ENCODE results near the gene C2orf42. TPM values are rescaled to one million over a fixed set of nuclear protein-coding genes. Genes with fewer than 3 reads are reported as not detected.
A peak's percentile ranks its signal among the peaks of the same experiment; 100 is the strongest.
"Not testable (repeated sequence)": the region's sequence is repeated elsewhere in the genome, so short reads cannot be mapped to it uniquely, and the experiment has no call there.

Gene C2orf42
- total and polyA plus RNA-seq, 4 donors, result 12.5 to 24.8 (median 18.6) TPM

DNA sequence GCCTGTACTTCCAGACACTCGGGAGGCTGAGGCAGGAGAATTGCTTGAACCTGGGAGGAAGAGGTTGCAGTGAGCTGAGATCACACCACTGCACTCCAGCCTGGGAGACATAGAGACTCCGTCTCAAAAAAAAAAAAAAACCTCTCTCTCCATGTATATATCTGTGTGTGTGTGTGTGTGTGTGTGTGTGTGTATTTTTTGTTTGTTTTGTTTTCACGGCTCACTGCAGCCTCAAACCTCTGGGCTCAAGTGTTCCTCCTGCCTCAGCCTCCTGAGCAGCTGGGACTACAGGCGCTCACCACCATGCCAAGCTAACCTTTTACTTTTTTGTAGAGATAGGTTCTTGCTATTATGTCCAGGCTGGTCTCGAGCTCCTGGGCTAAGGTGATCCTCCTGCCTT, 80.4 kb downstream of the C2orf42 start:
- not testable (repeated sequence) for H3K36me3 ChIP-seq (ENCODE audit: control insufficient read depth, insufficient read depth, low read length); DNase-seq (ENCODE audit: low read depth in 4 of 6, low spot score in 6 of 6); H3K27me3 ChIP-seq (ENCODE audit: control insufficient read depth, insufficient read depth, low read length); H3K4me3 ChIP-seq (ENCODE audit: low read depth, low read length); H3K27ac ChIP-seq (ENCODE audit: low read depth, low read length); H3K9me3 ChIP-seq (ENCODE audit: control insufficient read depth, insufficient read depth, low read length)
- WGBS (ENCODE audit: insufficient coverage), result no CpG with 5 or more reads among the region's 5 CpGs
- H3K4me1 ChIP-seq (ENCODE audit: control insufficient read depth, insufficient read depth, low read length), result peaks cover 21% of the 10 kb centered on the region

DNA sequence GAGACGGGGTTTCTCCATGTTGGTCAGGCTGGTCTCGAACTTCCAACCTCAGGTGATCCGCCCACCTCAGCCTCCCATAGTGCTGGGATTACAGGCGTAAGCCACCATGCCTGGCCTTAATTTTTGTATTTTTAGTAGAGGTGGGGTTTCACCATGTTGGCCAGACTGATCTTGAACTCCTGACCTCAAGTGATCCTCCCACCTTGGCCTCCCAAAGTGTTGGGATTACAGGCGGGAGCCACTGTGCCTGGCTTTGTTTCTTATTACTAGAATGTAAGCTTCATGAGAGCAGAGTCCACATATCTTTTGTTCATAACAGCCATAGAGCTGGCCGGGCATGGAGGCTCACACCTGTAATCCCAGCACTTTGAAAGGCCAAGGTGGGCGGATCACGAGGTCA, 84.7 kb downstream of the C2orf42 start:
- not testable (repeated sequence) for H3K27me3 ChIP-seq (ENCODE audit: control insufficient read depth, insufficient read depth, low read length); H3K9me3 ChIP-seq (ENCODE audit: control insufficient read depth, insufficient read depth, low read length); H3K4me3 ChIP-seq (ENCODE audit: low read depth, low read length); H3K27ac ChIP-seq (ENCODE audit: low read depth, low read length); H3K36me3 ChIP-seq (ENCODE audit: control insufficient read depth, insufficient read depth, low read length); DNase-seq (ENCODE audit: low read depth in 4 of 6, low spot score in 6 of 6)
- 97% methylated on average over 6 of the region's 8 CpGs for WGBS (ENCODE audit: insufficient coverage)
- peaks cover 17% of the 10 kb centered on the region for H3K4me1 ChIP-seq (ENCODE audit: control insufficient read depth, insufficient read depth, low read length)

- Histone ChIP-seq H3K9me3 (ENCODE audit: control insufficient read depth, insufficient read depth, low read length) (no peaks in the 10 kb centered on the region), H3K27me3 (ENCODE audit: control insufficient read depth, insufficient read depth, low read length) (no peaks in the 10 kb centered on the region), H3K4me3 (ENCODE audit: low read depth, low read length) (no peak overlapping the region), H3K36me3 (ENCODE audit: control insufficient read depth, insufficient read depth, low read length) (peaks cover 4% of the 10 kb centered on the region), H3K27ac (ENCODE audit: low read depth, low read length) (peak overlapping the region; percentile 42), H3K4me1 (ENCODE audit: control insufficient read depth, insufficient read depth, low read length) (peaks cover 17% of the 10 kb centered on the region)
- peak in 2 of 6 donors; percentile 70 to 72 for DNase-seq (ENCODE audit: low read depth in 4 of 6, low spot score in 6 of 6)
- 22% methylated on average over 5 of the region's 11 CpGs for WGBS (ENCODE audit: insufficient coverage)
Observed at GRCh38 chr2:70104231-70105111, 86.3 kb downstream of the C2orf42 start.

- H3K4me1 ChIP-seq (ENCODE audit: control insufficient read depth, insufficient read depth, low read length), result peaks cover 10% of the 10 kb centered on the region
- no peak overlapping the region for H3K27ac ChIP-seq (ENCODE audit: low read depth, low read length)
- no peak overlapping the region for H3K4me3 ChIP-seq (ENCODE audit: low read depth, low read length)
- no peaks in the 10 kb centered on the region for H3K27me3 ChIP-seq (ENCODE audit: control insufficient read depth, insufficient read depth, low read length)
- WGBS (ENCODE audit: insufficient coverage), result 95% methylated on average over 5 of the region's 5 CpGs
- H3K9me3 ChIP-seq (ENCODE audit: control insufficient read depth, insufficient read depth, low read length), result no peaks in the 10 kb centered on the region
- DNase-seq (ENCODE audit: low read depth in 4 of 6, low spot score in 6 of 6), result no peak
- peaks cover 4% of the 10 kb centered on the region for H3K36me3 ChIP-seq (ENCODE audit: control insufficient read depth, insufficient read depth, low read length)
Observed at GRCh38 chr2:70103531-70104061, 87.2 kb downstream of the C2orf42 start.

DNA sequence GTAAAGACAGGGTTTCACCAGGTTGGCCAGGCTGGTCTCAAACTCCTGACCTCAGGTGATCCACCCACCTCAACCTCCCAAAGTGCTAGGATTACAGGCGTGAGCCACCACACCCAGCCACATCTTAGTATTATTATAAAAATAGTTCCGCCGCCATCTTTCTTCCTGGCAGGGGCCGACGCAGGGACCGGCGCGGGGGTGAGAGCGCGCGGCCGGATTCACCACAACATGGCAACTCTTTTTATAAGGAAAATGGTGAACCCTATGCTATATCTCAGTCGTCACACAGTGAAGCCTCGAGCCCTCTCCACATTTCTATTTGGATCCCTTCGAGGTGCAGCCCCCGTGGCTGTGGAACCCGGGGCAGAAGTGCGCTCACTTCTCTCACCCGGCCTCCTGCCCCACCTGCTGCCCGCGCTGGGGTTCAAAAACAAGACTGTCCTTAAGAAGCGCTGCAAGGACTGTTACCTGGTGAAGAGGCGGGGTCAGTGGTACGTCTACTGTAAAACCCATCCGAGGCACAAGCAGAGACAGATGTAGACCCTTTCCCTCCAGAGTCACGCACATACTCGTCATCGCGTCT, 88.4 kb downstream of the C2orf42 start:
- H3K4me1 ChIP-seq (ENCODE audit: control insufficient read depth, insufficient read depth, low read length); H3K4me3 ChIP-seq (ENCODE audit: low read depth, low read length); H3K27ac ChIP-seq (ENCODE audit: low read depth, low read length); DNase-seq (ENCODE audit: low read depth in 4 of 6, low spot score in 6 of 6); H3K9me3 ChIP-seq (ENCODE audit: control insufficient read depth, insufficient read depth, low read length); H3K36me3 ChIP-seq (ENCODE audit: control insufficient read depth, insufficient read depth, low read length); H3K27me3 ChIP-seq (ENCODE audit: control insufficient read depth, insufficient read depth, low read length): not testable (repeated sequence)
- WGBS (ENCODE audit: insufficient coverage), result 86% methylated on average over 13 of the region's 29 CpGs

- H3K27ac ChIP-seq (ENCODE audit: low read depth, low read length); H3K4me1 ChIP-seq (ENCODE audit: control insufficient read depth, insufficient read depth, low read length); H3K36me3 ChIP-seq (ENCODE audit: control insufficient read depth, insufficient read depth, low read length); H3K27me3 ChIP-seq (ENCODE audit: control insufficient read depth, insufficient read depth, low read length); H3K9me3 ChIP-seq (ENCODE audit: control insufficient read depth, insufficient read depth, low read length); DNase-seq (ENCODE audit: low read depth in 4 of 6, low spot score in 6 of 6); H3K4me3 ChIP-seq (ENCODE audit: low read depth, low read length): not testable (repeated sequence)
- 100% methylated on average over 1 of the region's 11 CpGs for WGBS (ENCODE audit: insufficient coverage)
Observed at GRCh38 chr2:70101686-70102085, 89.1 kb downstream of the C2orf42 start.

GRCh38 chr2:70101174-70101573, 89.6 kb downstream of the C2orf42 start:
- no peak overlapping the region for H3K27ac ChIP-seq (ENCODE audit: low read depth, low read length)
- H3K4me3 ChIP-seq (ENCODE audit: low read depth, low read length), result no peak overlapping the region
- no peak for DNase-seq (ENCODE audit: low read depth in 4 of 6, low spot score in 6 of 6)
- no peaks in the 10 kb centered on the region for H3K27me3 ChIP-seq (ENCODE audit: control insufficient read depth, insufficient read depth, low read length)
- peaks cover 4% of the 10 kb centered on the region for H3K36me3 ChIP-seq (ENCODE audit: control insufficient read depth, insufficient read depth, low read length)
- no peaks in the 10 kb centered on the region for H3K4me1 ChIP-seq (ENCODE audit: control insufficient read depth, insufficient read depth, low read length)
- WGBS (ENCODE audit: insufficient coverage), result 100% methylated on average over 3 of the region's 6 CpGs
- no peaks in the 10 kb centered on the region for H3K9me3 ChIP-seq (ENCODE audit: control insufficient read depth, insufficient read depth, low read length)

Other genes starting within 250 kb of the C2orf42 start
- 1 to 10 TPM; 3.1 to 4.9 TPM for gene ASPRV1, start 229.4 kb downstream of the C2orf42 start, total RNA-seq
- 1 to 10 TPM; 7.0 to 7.7 TPM for gene ASPRV1, start 229.4 kb downstream of the C2orf42 start, polyA plus RNA-seq (ENCODE audit: insufficient read length in 2 of 2)
- 10 to 100 TPM; 41.8 to 57.1 TPM for gene PCBP1, start 103.5 kb downstream of the C2orf42 start, total RNA-seq
- gene PCBP1, start 103.5 kb downstream of the C2orf42 start, polyA plus RNA-seq (ENCODE audit: insufficient read length in 2 of 2), result 100 to 1,000 TPM; 251 to 265 TPM
- 100 to 1,000 TPM; 232 to 247 TPM for gene TIA1, start 57.6 kb upstream of the C2orf42 start, total RNA-seq
- gene TIA1, start 57.6 kb upstream of the C2orf42 start, polyA plus RNA-seq (ENCODE audit: insufficient read length in 2 of 2), result 100 to 1,000 TPM; 231 to 249 TPM
- gene PCYOX1, start 67.1 kb upstream of the C2orf42 start, total RNA-seq, result 10 to 100 TPM; 69.6 to 96.5 TPM
- 10 to 100 TPM; 52.0 to 61.6 TPM for gene PCYOX1, start 67.1 kb upstream of the C2orf42 start, polyA plus RNA-seq (ENCODE audit: insufficient read length in 2 of 2)
- 100 to 1,000 TPM in 1 of 2 donors, 10 to 100 TPM in 1; 91.6 to 133 TPM for gene SNRPG, start 102.7 kb upstream of the C2orf42 start, total RNA-seq
- 100 to 1,000 TPM; 118 to 125 TPM for gene SNRPG, start 102.7 kb upstream of the C2orf42 start, polyA plus RNA-seq (ENCODE audit: insufficient read length in 2 of 2)
- 10 to 100 TPM; 27.4 to 37.3 TPM for gene FAM136A, start 111.0 kb upstream of the C2orf42 start, total RNA-seq
- gene FAM136A, start 111.0 kb upstream of the C2orf42 start, polyA plus RNA-seq (ENCODE audit: insufficient read length in 2 of 2), result 10 to 100 TPM; 42.7 to 44.1 TPM